ENCODE measurements around the gene MYL7.
"Not testable (repeated sequence)": the region's sequence is repeated elsewhere in the genome, so short reads cannot be mapped to it uniquely, and the experiment has no call there.

The MYL7 gene

GRCh38 chr7:44171901-44172300 is 30.8 kb upstream of the MYL7 start:
- not testable (repeated sequence) for DNase-seq

GRCh38 chr7:44167920-44168319 is 26.8 kb upstream of the MYL7 start:
- DNase-seq: no peak

GRCh38 chr7:44163591-44163990 is 22.5 kb upstream of the MYL7 start:
- DNase-seq: no peak

- no peak for DNase-seq
These were observed 21.8 kb upstream of the MYL7 start for GRCh38 chr7:44162785-44163395.

- DNase-seq: no peak
These were observed 21.0 kb upstream of the MYL7 start for GRCh38 chr7:44162179-44162578.

- no peak for DNase-seq
These were observed 20.2 kb upstream of the MYL7 start for GRCh38 chr7:44161371-44161770.

GRCh38 chr7:44159824-44160630 is 18.9 kb upstream of the MYL7 start:
- no peak for DNase-seq

GRCh38 chr7:44158873-44159631 is 17.9 kb upstream of the MYL7 start:
- DNase-seq: no peak

GRCh38 chr7:44158096-44158872 is 17.2 kb upstream of the MYL7 start:
- DNase-seq: no peak

- no peak for DNase-seq
These were observed 16.3 kb upstream of the MYL7 start for GRCh38 chr7:44157116-44158080.

- no peak for DNase-seq
These were observed 15.4 kb upstream of the MYL7 start for GRCh38 chr7:44156453-44157010.

GRCh38 chr7:44155191-44156185 is 14.4 kb upstream of the MYL7 start:
- DNase-seq: no peak

GRCh38 chr7:44154703-44155102 is 13.6 kb upstream of the MYL7 start:
- DNase-seq: no peak

GRCh38 chr7:44153948-44154335 is 12.8 kb upstream of the MYL7 start:
- no peak for DNase-seq

GRCh38 chr7:44152971-44153947 is 12.1 kb upstream of the MYL7 start:
- no peak for DNase-seq

- DNase-seq: no peak
These were observed 10.8 kb upstream of the MYL7 start for GRCh38 chr7:44151956-44152355.

- DNase-seq: no peak
These were observed 10.1 kb upstream of the MYL7 start for GRCh38 chr7:44150966-44151941.

GRCh38 chr7:44150466-44150832 is 9.3 kb upstream of the MYL7 start:
- DNase-seq: no peak
